H9 (cell line): ENCODE data around the gene GFI1B. TPM values are rescaled to one million over a fixed set of nuclear protein-coding genes. Genes with fewer than 3 reads are reported as not detected.

ENCODE experiments used
- DNase-seq: peaks from one replicate; pipeline ENCODE4 v3.0.0-alpha.2; 2017
- H2AFZ ChIP-seq: one replicate; pipeline ENCODE4 v1.6.1; 2013; ENCODE audit warnings: mild to moderate bottlenecking, low read length, control low read depth, moderate library complexity
- H2AK5ac ChIP-seq: 2 replicates; pipeline ENCODE4 v1.6.1; 2013; ENCODE audit warnings: low read length, control low read depth, mixed read lengths; ENCODE audit not compliant: insufficient read length
- H2BK120ac ChIP-seq: one replicate; pipeline ENCODE4 v1.6.1; 2013; ENCODE audit warnings: low read depth, mild to moderate bottlenecking, low read length, control low read depth, inconsistent platforms; ENCODE audit not compliant: poor library complexity, severe bottlenecking
- H2BK12ac ChIP-seq: 2 replicates; pipeline ENCODE4 v1.6.1; 2013; ENCODE audit warnings: low read length, control low read depth, mixed read lengths, low read depth; ENCODE audit not compliant: insufficient read length
- H2BK15ac ChIP-seq: 2 replicates; pipeline ENCODE4 v1.6.1; 2013; ENCODE audit warnings: low read depth, low read length, control low read depth
- H2BK20ac ChIP-seq: one replicate; pipeline ENCODE4 v1.6.1; 2013; ENCODE audit warnings: low read depth, mild to moderate bottlenecking, low read length, control low read depth, inconsistent platforms; ENCODE audit not compliant: poor library complexity, severe bottlenecking
- H2BK5ac ChIP-seq: 2 replicates; pipeline ENCODE4 v1.6.1; 2013; ENCODE audit warnings: low read length, control low read depth, mixed read lengths; ENCODE audit not compliant: insufficient read length
- H3K14ac ChIP-seq: 2 replicates; pipeline ENCODE4 v1.6.1; 2013; ENCODE audit warnings: low read length, control low read depth; ENCODE audit not compliant: insufficient read depth
- H3K18ac ChIP-seq: 2 replicates; pipeline ENCODE4 v1.6.1; 2013; ENCODE audit warnings: low read depth, mild to moderate bottlenecking, mixed read lengths, low read length, control low read depth; ENCODE audit not compliant: insufficient read length
- H3K23ac ChIP-seq: 2 replicates; pipeline ENCODE4 v1.6.1; 2013; ENCODE audit warnings: low read length, control low read depth, mixed read lengths, low read depth; ENCODE audit not compliant: insufficient read length
- H3K23me2 ChIP-seq: 2 replicates; pipeline ENCODE4 v1.6.1; 2013; ENCODE audit warnings: low read depth, mild to moderate bottlenecking, mixed read lengths, low read length, control low read depth; ENCODE audit not compliant: insufficient read length, poor library complexity, severe bottlenecking
- H3K27ac ChIP-seq: 2 replicates; pipeline ENCODE4 v1.5.1; 2013; ENCODE audit warnings: low read length, control low read depth, mixed read lengths, low read depth; ENCODE audit not compliant: insufficient read length
- H3K27me3 ChIP-seq: 2 replicates; pipeline ENCODE4 v1.6.1; 2013; ENCODE audit warnings: low read length, control low read depth, inconsistent platforms; ENCODE audit not compliant: insufficient read depth
- H3K4ac ChIP-seq: 2 replicates; pipeline ENCODE4 v1.6.1; 2013; ENCODE audit warnings: low read depth, mild to moderate bottlenecking, control low read depth, inconsistent platforms, low read length, moderate library complexity
- H3K4me1 ChIP-seq: 2 replicates; pipeline ENCODE4 v1.6.1; 2013; ENCODE audit warnings: low read length, control low read depth, inconsistent platforms; ENCODE audit not compliant: insufficient read depth
- H3K4me2 ChIP-seq: 2 replicates; pipeline ENCODE4 v1.6.1; 2013; ENCODE audit warnings: low read length, control low read depth, mixed read lengths; ENCODE audit not compliant: insufficient read length, insufficient read depth
- H3K56ac ChIP-seq: 2 replicates; pipeline ENCODE4 v1.6.1; 2013; ENCODE audit warnings: low read depth, mild to moderate bottlenecking, mixed read lengths, low read length, control low read depth; ENCODE audit not compliant: insufficient read length
- H3K79me1 ChIP-seq: 2 replicates; pipeline ENCODE4 v1.6.1; 2013; ENCODE audit warnings: low read depth, mild to moderate bottlenecking, moderate library complexity, low read length, control low read depth, inconsistent platforms; ENCODE audit not compliant: insufficient read depth, poor library complexity, severe bottlenecking
- H3K79me2 ChIP-seq: 2 replicates; pipeline ENCODE4 v1.6.1; 2013; ENCODE audit warnings: low read length, control low read depth, inconsistent platforms; ENCODE audit not compliant: insufficient read depth
- H3K9ac ChIP-seq: 2 replicates; pipeline ENCODE4 v1.6.1; 2013; ENCODE audit warnings: low read length, control low read depth, mixed read lengths; ENCODE audit not compliant: insufficient read length; ENCODE audit errors: extremely low read depth
- H3K9me3 ChIP-seq: one replicate; pipeline ENCODE4 v1.6.1; 2013; ENCODE audit warnings: low read depth, low read length, inconsistent platforms; ENCODE audit not compliant: control insufficient read depth
- H3T11ph ChIP-seq: one replicate; pipeline ENCODE4 v1.6.1; 2013; ENCODE audit warnings: mild to moderate bottlenecking, low read length, control low read depth, inconsistent platforms
- H4K20me1 ChIP-seq: one replicate; pipeline ENCODE4 v1.6.1; 2013; ENCODE audit not compliant: control insufficient read depth, insufficient read length, insufficient read depth
- H4K5ac ChIP-seq: 2 replicates; pipeline ENCODE4 v1.6.1; 2013; ENCODE audit warnings: low read depth, mild to moderate bottlenecking, mixed read lengths, low read length, control low read depth; ENCODE audit not compliant: insufficient read length
- H4K8ac ChIP-seq: replicated peaks from 2 replicates; pipeline ENCODE4 v1.6.1; 2013; ENCODE audit warnings: low read length, control low read depth, mixed read lengths, low read depth; ENCODE audit not compliant: insufficient read length
- H4K91ac ChIP-seq: 2 replicates; pipeline ENCODE4 v1.6.1; 2013; ENCODE audit warnings: low read depth, mild to moderate bottlenecking, moderate library complexity, mixed read lengths, low read length, control low read depth; ENCODE audit not compliant: insufficient read length
- H3K27ac Mint-ChIP-seq, 3 experiments: 2 replicates in 2 of 3; 3 replicates in 1 of 3; pipeline ENCODE4 v1.8.0; 2020 to 2021; ENCODE audit warnings: mixed read lengths in 3 of 3, mild to moderate bottlenecking in 1 of 3, moderate library complexity in 1 of 3
- H3K27me3 Mint-ChIP-seq: 2 replicates; pipeline ENCODE4 v1.8.0; 2021; ENCODE audit warnings: low read depth, mild to moderate bottlenecking, moderate library complexity, mixed read lengths
- H3K36me3 Mint-ChIP-seq, 3 experiments: 2 replicates in 2 of 3; 3 replicates in 1 of 3; pipeline ENCODE4 v1.8.0; 2020 to 2021; ENCODE audit warnings: low read depth in 3 of 3, mixed read lengths in 3 of 3; ENCODE audit not compliant: insufficient read depth in 1 of 3
- H3K4me1 Mint-ChIP-seq, 2 experiments: 2 replicates each; pipeline ENCODE4 v1.8.0; 2020; ENCODE audit warnings: mixed read lengths in 2 of 2
- H3K4me3 Mint-ChIP-seq, 2 experiments: 2 replicates in 1 of 2; 3 replicates in 1 of 2; pipeline ENCODE4 v1.8.0; 2020 to 2021; ENCODE audit warnings: mild to moderate bottlenecking in 2 of 2, mixed read lengths in 2 of 2, moderate library complexity in 1 of 2
- H3K9me3 Mint-ChIP-seq, 2 experiments: 2 replicates in 1 of 2; 3 replicates in 1 of 2; pipeline ENCODE4 v1.8.0; 2020; ENCODE audit warnings: mild to moderate bottlenecking in 2 of 2, mixed read lengths in 2 of 2, moderate library complexity in 1 of 2
- CTCF ChIP-seq: fragments of 200-600 bp; sonication (generic); conservative IDR thresholded peaks from 3 replicates; pipeline ENCODE4 v1.8.0; 2021; ENCODE audit warnings: antibody characterized with exemption, mild to moderate bottlenecking
- WGBS: extraction: QIAGEN DNeasy Blood & Tissue Kit; methylation state at CpG from one replicate; pipeline ENCODE4 v1.1.7; 2013; ENCODE audit warnings: missing lambda C conversion rate, low lambda C conversion rate, mixed read lengths; ENCODE audit not compliant: insufficient read length; ENCODE audit errors: extremely low coverage; 5-methylcytosine and 5-hydroxymethylcytosine counted together
- total RNA-seq: library from RNA; stranded (reverse); gene quantifications from 2 replicates; pipeline ENCODE4 v1.2.1, GENCODE V29; 2021

The GFI1B gene
- total RNA-seq, 1 experiment from 2014 or later = not detected

GRCh38 chr9:133031130-133031422, 52.6 kb downstream of the GFI1B start:
- Histone ChIP-seq H3K9me3 (no peaks in the 10 kb centered on the region), H2AFZ (no peak overlapping the region), H3K27ac (no peak overlapping the region), H3K27me3 (no peaks in the 10 kb centered on the region), H4K91ac (no peak overlapping the region), H3K4ac (no peak overlapping the region), H4K5ac (no peak overlapping the region), H3K23me2 (peaks cover 4% of the 10 kb centered on the region), H3K18ac (peak overlapping the region; percentile 67), H3T11ph (no peak overlapping the region), H2AK5ac (no peak overlapping the region), H4K20me1 (no peaks in the 10 kb centered on the region), H3K56ac (no peak overlapping the region), H2BK5ac (no peak overlapping the region), H2BK12ac (no peak overlapping the region), H2BK15ac (no peak overlapping the region), H3K4me1 (no peaks in the 10 kb centered on the region; the same call in 1 of the 2 replicates), H3K9ac (peak overlapping the region; percentile 85), H3K79me2 (peaks cover 25% of the 10 kb centered on the region; the same call in 1 of the 2 replicates), H3K4me2 (peak overlapping the region; percentile 48), H2BK20ac (no peak overlapping the region), H2BK120ac (no peak overlapping the region), H3K23ac (no peak overlapping the region), H3K79me1 (peaks cover 3% of the 10 kb centered on the region), H4K8ac (no peak overlapping the region), H3K14ac (peak overlapping the region; percentile 50)
- peak overlapping the region; percentile 93 to 99 for H3K4me3 Mint-ChIP-seq
- DNase-seq = no peak
- H3K27ac Mint-ChIP-seq = peak overlapping the region; percentile 99 to 100 (median 100); a peak in 6 of 7 replicates
- H3K9me3 Mint-ChIP-seq = peaks cover 2 to 6% of the 10 kb centered on the region in 2 experiments; a peak in 3 of 5 replicates
- peaks cover 5 to 12% (median 8%) of the 10 kb centered on the region in 3 experiments; a peak in 5 of 7 replicates for H3K36me3 Mint-ChIP-seq
- H3K4me1 Mint-ChIP-seq = peaks cover 17 to 18% of the 10 kb centered on the region in 2 experiments
- H3K27me3 Mint-ChIP-seq = peaks cover 11% of the 10 kb centered on the region
- WGBS = no CpG with 5 or more reads among the region's 16 CpGs
- TF ChIP-seq CTCF = no peak
